Measurements from ENCODE around the gene MTMR4.
A peak's percentile ranks its signal among the peaks of the same experiment; 100 is the strongest.
"Not testable (repeated sequence)": the region's sequence is repeated elsewhere in the genome, so short reads cannot be mapped to it uniquely, and the experiment has no call there.

Gene MTMR4

DNA sequence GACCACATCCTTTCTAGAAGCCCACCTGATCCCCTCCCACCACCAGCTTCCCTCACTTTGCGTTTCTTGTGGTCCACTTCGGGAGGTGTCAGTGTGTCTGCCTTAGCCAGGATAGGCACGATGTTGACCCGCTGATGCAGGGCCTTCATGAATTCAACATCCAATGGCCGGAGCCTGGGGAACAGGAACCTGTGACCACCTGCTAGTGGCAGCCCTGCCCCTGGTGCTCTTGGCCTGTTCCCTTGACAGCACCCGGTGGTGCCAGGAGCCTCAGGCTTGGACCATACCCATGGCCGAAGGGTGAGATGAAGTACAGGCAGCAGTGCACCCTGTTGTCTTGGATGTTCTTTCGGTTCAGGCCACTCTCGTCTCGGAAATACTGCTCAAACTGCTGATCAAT, 7.2 kb upstream of the MTMR4 start:
- DNase-seq, result no peak

DNA sequence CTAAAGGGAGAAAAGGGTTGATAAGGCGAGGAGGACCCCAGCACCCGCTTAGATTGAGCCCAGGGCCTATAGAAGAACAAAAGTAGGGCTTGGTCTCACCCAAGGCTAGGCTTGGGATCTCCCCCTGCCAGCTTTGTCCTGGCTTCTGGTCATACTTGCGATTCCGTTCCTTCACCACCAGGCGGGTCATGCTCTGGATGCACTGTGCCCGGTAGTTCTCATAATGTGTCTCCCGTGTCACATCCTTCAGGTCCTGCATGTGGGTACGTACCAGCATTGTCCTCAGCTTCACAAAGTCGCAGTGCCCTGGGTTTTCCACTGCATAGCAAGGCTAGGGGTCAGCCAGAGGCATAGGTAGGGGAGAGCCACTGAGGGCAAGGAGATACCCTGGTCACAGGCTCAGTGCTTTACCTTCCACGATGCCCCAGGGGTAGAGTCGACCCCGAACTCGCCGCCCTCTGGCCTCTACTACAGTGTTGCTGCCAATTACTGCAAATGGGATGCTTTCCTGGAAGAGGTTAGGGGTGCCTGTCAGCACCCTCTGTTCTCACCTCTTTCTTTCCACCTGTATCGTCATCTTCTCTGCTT, 6.5 kb upstream of the MTMR4 start:
- DNase-seq, result peak; percentile 50

DNA sequence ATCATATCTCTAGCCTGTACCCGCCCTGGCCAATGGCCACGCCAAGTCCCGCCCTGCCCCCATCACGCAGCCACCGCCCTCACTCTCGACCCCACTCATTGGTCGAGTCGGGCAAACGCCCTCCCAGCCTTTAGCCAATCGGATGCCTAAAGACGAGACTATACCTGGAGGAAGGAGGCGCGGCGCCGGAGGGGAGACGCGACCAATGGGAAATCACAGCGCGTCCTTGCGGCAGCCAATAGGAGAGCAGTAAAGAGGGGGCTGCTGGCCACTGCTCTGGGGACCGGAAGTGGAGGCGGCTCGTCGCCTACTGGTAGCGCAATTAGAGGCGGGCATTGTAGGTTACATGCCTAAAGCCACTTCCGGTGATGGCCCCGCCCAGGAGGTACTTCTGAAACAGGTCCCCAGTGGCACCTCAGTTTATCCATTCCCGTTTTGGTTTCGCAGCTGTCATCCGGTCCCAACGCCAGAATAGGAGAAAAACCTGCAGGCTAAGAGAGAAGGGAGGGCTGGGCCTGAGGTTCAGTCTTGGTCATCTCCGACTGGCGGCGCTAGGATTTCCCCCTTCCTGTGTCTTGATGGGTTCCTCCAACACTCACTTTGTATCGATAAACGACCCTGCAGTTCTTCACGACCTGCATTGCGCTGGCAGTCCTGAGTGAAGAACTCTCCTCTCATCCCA, 3.6 kb upstream of the MTMR4 start:
- peak; percentile 100 for DNase-seq

GRCh38 chr17:58517378-58517927, 3.0 kb upstream of the MTMR4 start:
- no peak for DNase-seq

DNA sequence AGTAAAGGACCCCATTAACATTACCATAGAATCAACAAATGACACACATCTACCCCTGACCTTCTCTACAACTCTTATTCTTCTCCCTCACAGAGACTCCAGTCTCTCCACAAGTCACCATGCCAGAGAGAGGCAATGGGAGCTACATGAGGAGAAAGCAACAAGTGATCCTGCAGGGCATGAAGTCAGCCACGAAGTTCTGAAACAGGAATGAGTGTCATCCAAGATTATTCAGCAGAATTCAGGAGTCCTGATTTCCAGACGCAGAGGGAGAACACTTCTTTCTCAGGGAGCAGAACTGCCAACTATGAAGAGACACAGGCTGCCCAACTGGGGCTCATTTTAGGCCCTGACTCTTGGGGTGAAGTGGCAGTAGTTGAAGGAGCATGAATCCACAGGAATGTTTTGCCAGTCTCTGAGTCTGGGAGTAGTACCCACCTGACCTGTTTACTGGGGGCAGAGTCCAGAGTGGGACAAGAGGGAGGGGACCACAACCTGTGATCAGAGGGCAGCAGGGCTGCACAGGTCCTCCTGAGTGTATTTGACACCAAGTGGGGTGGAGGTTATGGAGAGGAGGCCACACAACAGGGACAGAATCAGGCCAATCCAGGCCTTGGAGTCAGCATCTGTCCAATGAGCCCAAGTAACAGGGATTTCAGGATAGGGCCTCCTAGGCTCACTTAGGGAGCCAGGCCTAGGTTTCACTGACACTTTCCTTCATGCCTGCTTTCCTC, 2.4 kb upstream of the MTMR4 start:
- DNase-seq, result no peak

- DNase-seq, result no peak
Observed at GRCh38 chr17:58515286-58515685, 848 bp upstream of the MTMR4 start.

- no peak for DNase-seq
Observed at GRCh38 chr17:58514770-58515157, 326 bp upstream of the MTMR4 start.

DNA sequence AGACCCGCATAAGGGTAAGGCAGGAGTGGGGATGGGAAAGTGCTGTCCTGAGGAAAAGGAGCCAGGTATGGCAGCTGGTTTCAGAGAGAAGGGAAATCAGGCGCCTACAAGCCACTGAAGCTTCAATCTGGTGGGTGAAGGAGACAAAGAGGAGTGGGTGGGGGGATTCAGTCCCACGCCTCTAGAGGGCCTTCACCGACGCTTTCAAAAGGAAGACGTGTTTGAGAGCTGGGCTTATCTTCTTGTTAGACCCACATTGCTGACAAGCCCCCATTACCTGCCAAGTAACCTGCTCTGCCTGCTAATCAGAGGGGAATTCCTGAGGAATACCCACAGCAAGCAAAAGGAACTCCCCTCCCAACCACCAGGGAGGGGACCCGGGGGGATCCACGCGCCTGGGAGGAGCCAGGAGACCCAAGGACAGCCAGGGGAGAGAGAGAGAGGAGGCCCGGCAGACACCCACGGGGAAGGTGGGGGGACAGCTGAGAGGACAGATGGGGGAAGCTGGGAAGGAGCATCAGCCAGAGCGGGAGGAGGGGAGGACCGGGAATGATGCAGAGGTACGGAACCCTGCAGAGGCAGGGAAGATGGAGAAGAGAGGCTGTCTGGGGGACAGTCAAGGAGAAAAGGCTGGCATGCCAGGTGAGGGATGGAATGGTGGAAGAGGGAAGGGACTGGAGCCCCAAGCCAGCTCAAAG, 1.0 kb downstream of the MTMR4 start:
- DNase-seq, result no peak

GRCh38 chr17:58510075-58510474, 4.4 kb downstream of the MTMR4 start:
- DNase-seq, result no peak

DNA sequence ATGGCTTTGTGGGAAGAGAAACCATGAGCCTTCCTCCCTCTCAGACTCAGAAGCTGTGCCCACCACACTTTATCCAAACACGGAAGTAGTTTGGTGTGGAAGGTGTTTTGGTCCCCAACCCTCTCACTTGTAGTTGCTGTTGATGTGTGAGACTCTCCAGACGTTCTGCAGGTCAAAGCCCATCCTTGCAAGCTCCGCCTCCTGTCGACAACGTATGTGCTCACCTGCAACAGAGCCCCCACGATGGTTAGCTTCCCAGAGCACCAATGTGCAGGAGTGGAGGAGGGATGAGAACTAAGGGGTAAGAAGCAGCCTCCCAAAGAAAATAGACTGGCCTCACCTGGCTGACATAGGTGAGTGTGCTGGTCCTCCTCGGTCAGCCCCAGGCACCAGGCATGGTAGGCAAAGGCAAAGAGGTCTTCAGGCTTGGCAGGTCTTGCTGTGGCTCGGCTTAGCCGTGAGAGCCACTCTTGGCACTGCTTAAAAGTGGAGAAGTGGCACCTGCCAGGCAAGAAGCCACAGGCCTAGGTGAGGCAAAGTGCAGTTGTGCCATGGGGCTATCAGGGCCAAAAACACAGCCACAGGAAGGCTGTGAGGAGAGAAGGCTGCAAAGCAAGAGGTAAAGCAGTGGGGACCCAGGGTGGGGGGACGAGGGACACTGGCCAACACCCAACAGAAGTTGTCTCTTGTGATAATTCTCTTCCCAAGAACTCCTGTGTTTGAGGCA, 5.9 kb downstream of the MTMR4 start:
- no peak for DNase-seq

DNA sequence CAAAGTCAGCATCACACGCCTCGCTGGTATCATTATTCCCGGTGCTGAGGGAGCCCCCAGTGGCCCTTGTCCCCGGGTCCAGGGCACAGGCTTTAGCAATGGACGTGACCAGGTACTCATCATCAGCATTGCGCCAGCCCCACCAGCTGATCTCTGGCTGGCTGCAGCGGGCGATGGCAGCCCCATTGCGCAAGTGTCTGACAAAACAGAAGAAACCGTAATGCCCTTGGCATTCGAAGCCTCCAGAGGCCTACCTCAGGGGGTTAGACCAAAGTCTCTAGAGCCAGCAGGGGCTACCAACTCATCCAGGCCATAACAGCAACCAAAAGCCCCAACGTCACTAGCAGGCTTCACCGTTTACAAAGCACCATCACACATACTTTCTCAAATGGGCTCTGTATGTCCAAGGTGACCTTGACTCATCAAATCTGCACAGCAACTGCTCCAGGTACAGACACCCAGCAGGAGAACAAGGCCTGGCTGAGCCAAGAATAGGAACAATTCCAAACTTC, 7.3 kb downstream of the MTMR4 start:
- DNase-seq, result no peak

DNA sequence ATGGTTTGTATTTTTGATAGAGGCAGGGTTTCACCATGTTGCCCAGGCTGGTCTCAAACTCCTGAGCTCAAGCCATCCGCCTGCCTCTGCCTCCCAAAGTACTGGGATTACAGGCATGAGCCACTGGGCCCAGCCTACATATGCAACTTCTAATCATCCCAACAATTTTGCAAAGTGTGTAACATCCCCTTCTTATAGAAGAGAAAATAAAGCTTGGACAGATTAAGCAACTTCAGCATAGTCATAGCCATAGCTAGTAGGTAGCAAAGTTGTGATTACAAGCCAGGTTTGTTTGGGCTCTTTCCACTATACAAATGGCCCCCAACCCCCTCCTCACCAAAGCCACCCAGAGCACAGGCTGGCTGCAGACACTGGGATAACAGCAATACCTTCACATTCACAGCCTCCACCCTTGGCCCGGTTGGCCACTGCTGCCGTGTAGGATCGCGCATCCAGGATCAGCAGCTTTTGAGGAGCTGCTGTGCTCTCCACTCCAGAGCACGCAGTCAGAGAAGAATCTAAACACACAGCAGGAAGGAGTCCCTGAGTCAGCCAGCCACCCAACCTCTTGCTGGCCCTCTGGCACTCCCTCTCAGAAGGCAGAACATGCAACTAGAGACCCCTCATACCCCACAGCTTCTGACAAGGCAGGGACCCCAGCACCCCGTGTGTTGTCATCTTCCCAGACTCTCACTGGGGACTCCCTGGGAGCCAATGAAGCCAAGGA, 7.9 kb downstream of the MTMR4 start:
- DNase-seq, result no peak

DNA sequence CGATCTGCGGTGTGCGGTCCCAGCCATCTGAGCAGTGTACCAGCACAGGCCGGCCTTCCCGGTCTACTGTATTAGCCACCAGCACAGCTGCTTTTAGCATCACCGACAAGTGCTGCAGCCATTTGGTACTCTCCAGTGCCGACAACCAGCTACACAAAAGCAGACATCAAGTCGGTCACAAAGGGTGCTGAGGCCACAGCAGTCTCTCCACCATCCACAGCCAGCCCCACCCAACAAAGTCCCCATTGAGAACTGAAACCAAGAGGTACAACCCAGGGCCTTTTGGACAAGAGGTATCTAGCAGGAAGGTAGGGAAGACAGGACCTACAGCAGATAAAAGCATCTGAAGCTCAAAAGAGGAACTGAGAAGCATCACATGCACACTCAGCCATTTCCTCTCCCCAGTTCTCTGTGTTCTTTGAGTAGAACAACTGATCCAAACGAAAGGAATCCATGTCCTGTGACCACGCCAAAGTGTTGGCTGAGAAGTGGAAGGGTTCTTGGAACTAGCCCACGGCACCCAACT, 9.5 kb downstream of the MTMR4 start:
- no peak for DNase-seq

DNA sequence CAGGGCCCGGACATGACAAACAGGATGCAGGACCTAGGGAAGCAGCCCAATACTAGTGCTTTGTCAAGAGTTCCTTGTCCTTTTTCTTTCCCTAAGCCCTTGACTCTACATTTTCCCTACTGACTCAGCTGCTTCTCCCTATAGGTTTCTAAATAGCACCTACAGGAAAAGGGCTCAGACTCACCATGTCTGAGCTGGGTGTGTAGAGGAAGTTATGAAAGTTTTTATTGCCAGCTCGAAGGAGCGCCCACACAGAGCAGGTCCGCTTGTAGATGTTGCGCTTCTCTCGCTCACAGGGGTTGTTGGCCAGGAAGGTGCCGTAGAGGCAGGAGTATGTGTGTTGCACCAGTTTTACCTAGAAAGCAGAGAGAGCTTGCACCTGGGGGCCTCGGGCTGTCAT, 10.6 kb downstream of the MTMR4 start:
- no peak for DNase-seq

GRCh38 chr17:58503134-58503533, 11.3 kb downstream of the MTMR4 start:
- DNase-seq, result not testable (repeated sequence)

DNA sequence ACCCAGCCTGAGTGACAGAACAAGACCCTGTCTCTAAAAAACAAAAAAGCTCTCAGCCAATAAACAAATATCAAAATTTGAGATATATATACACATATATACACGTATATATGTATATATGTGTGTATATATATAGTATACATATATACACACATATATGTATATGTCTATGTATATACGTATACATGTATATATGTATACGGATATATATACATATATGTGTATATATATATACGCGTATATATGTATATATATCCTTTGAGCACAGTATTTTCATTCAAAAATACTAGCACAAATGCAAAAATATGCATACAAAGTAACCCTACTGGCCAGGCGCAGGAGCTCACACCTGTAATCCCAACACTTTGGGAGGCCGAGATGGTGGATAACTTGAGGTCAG, 13.0 kb downstream of the MTMR4 start:
- no peak for DNase-seq

DNA sequence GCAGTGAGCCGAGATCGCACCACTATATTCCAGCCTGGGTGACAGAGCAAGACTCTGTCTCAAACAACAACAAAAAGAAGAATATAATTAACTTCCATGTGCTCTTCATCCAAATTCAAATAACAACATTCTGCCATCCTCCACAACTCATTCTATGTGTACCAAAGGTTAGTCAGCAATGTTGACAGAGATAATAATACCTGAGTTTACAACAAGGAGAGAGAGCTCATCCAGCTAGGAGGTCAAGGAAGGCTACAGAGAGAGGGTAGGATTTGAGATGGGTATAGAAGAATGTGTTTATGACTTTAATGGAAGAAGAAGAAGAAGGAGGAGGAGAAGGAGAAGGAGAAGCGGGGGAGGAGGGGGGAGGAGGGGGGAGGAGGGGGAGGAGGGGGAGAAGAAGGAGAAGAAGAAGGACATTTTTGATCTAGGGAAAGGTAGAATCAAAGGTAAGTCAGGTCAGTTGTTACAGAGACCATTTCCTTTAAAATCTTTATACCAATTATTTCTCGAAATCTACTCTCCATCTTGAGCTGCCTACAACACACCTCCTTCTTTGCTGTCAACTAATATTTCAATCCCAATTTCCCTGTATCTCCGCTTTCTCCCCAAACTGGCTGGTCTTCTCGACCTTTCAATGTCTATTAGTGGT, 16.1 kb downstream of the MTMR4 start:
- DNase-seq, result no peak

GRCh38 chr17:58493506-58493905, 20.9 kb downstream of the MTMR4 start:
- DNase-seq, result no peak

- no peak for DNase-seq
Observed at GRCh38 chr17:58492238-58493121, 22.0 kb downstream of the MTMR4 start.

Data from fibroblast of skin of back (primary cell).